NCI-H1417 (cell line): Measurements from ENCODE around the gene ANKRD61.
"Not testable (repeated sequence)": the region's sequence is repeated elsewhere in the genome, so short reads cannot be mapped to it uniquely, and the experiment has no call there.

Experiments used
- DNase-seq, 3 experiments: peaks; one replicate each; lab custom pipeline; 2025; lab: John Stamatoyannopoulos, UW

The ANKRD61 gene

GRCh38 chr7:6031567-6031966, 391 bp downstream of the ANKRD61 start:
- no peak for DNase-seq

- no peak for DNase-seq
Observed at GRCh38 chr7:6032167-6032566, 991 bp downstream of the ANKRD61 start.

- no peak for DNase-seq
Observed at GRCh38 chr7:6032641-6033040, 1.5 kb downstream of the ANKRD61 start.

- no peak for DNase-seq
Observed at GRCh38 chr7:6035165-6035564, 4.0 kb downstream of the ANKRD61 start.

GRCh38 chr7:6035686-6036085, 4.5 kb downstream of the ANKRD61 start:
- no peak for DNase-seq

- no peak for DNase-seq
Observed at GRCh38 chr7:6049780-6050179, 18.6 kb downstream of the ANKRD61 start.

GRCh38 chr7:6051185-6051584, 20.0 kb downstream of the ANKRD61 start:
- not testable (repeated sequence) for DNase-seq

- DNase-seq = no peak
Observed at GRCh38 chr7:6056616-6057015, 25.4 kb downstream of the ANKRD61 start.

- no peak for DNase-seq
Observed at GRCh38 chr7:6057316-6058129, 26.3 kb downstream of the ANKRD61 start.

GRCh38 chr7:6059941-6060340, 28.8 kb downstream of the ANKRD61 start:
- DNase-seq = not testable (repeated sequence)

GRCh38 chr7:6071406-6071805, 40.2 kb downstream of the ANKRD61 start:
- no peak for DNase-seq

GRCh38 chr7:6074612-6075380, 43.6 kb downstream of the ANKRD61 start:
- DNase-seq = no peak

GRCh38 chr7:6078548-6078947, 47.4 kb downstream of the ANKRD61 start:
- DNase-seq = no peak

GRCh38 chr7:6083047-6083446, 51.9 kb downstream of the ANKRD61 start:
- not testable (repeated sequence) for DNase-seq
